ENCODE data around the gene APOBEC3A. TPM values are rescaled to one million over a fixed set of nuclear protein-coding genes. Genes with fewer than 3 reads are reported as not detected.
"Not testable (repeated sequence)": the region's sequence is repeated elsewhere in the genome, so short reads cannot be mapped to it uniquely, and the experiment has no call there.

The APOBEC3A gene
- total and polyA plus RNA-seq, 3 experiments from 2014 or later: not detected

DNA sequence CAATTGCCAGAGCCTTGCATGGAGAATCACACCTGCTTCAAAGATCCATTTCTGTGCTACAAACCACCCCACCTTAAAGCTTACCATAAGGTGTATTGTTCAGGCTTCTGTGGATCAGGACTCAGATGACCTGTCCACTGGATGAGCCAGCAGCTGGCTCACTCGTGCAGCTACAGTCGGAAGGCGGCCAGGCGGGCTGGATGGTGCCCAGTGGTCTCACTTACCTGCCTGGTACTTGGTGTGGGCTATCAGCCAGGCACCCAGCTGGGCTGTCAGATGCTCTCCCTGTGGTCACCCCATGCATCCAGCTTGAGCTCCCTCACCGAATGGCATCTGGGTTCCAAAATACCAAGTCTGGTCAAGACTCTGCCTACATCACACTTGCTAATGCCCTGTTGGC, 13.8 kb downstream of the APOBEC3A start:
- Histone ChIP-seq H3K27me3 (ENCODE audit: insufficient read depth, low read length, poor library complexity, severe bottlenecking) (no peaks in the 10 kb centered on the region), H3K4me3 (ENCODE audit: low read length) (no peak overlapping the region), H3K36me3 (ENCODE audit: insufficient read depth, low read length) (no peaks in the 10 kb centered on the region), H3K4me1 (ENCODE audit: insufficient read depth, low read length) (no peaks in the 10 kb centered on the region), H3K27ac (ENCODE audit: low read depth, low read length) (no peak overlapping the region), H3K9me3 (ENCODE audit: low read length) (no peaks in the 10 kb centered on the region)
- POLR2A ChIA-PET: no interaction called here
- peaks cover 2 to 5% (median 4%) of the 10 kb centered on the region in 3 donors for H3K4me1 Mint-ChIP-seq
- peaks cover 17 to 27% of the 10 kb centered on the region in 2 donors for H3K27me3 Mint-ChIP-seq
- no peaks in the 10 kb centered on the region for H3K36me3 Mint-ChIP-seq
- no peak overlapping the region for H3K27ac Mint-ChIP-seq
- DNase-seq: peak in 1 of 5 donors; percentile 30
- H3K4me3 Mint-ChIP-seq: no peak overlapping the region
- H3K9me3 Mint-ChIP-seq: no peaks in the 10 kb centered on the region
- CTCF ChIA-PET: interaction anchor here (1.1 to 3.8 kb wide), 4 partner anchors 32 to 203 kb away, joined by 3 to 21 read pairs (median 5); no protein-coding TSS in a partner anchor

DNA sequence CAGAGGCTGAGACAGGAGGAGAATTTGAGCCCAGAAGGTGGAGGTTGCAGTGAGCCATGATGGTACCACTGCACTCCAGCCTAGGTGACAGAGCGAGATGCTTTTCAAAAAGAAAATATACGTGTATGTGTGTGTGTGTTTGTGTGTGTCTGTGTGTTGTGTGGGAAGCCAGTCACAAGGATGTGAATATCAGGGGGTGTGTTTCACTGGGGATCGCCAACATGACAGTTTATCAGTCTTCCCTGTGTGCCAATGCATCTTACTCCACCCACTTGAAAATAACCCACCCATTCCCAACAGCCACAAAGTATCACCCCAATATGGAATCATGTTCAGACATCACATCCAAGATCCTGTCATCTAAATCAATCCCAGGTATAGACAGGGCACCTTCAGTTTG, 14.4 kb downstream of the APOBEC3A start:
- no peak for DNase-seq
- no peak overlapping the region for H3K27ac ChIP-seq (ENCODE audit: low read depth, low read length)
- H3K27me3 ChIP-seq (ENCODE audit: insufficient read depth, low read length, poor library complexity, severe bottlenecking): no peaks in the 10 kb centered on the region
- no peaks in the 10 kb centered on the region for H3K36me3 ChIP-seq (ENCODE audit: insufficient read depth, low read length)
- no peak overlapping the region for H3K4me3 ChIP-seq (ENCODE audit: low read length)
- peaks cover 16 to 22% of the 10 kb centered on the region in 2 donors for H3K27me3 Mint-ChIP-seq
- POLR2A ChIA-PET: no interaction called here
- H3K4me3 Mint-ChIP-seq: no peak overlapping the region
- peaks cover 2 to 5% (median 4%) of the 10 kb centered on the region in 3 donors for H3K4me1 Mint-ChIP-seq
- H3K4me1 ChIP-seq (ENCODE audit: insufficient read depth, low read length): no peaks in the 10 kb centered on the region
- no peaks in the 10 kb centered on the region for H3K36me3 Mint-ChIP-seq
- CTCF ChIA-PET: interaction anchor here (1.1 to 3.8 kb wide), 4 partner anchors 28 to 103 kb away, joined by 3 to 21 read pairs (median 6); no protein-coding TSS in a partner anchor
- no peaks in the 10 kb centered on the region for H3K9me3 Mint-ChIP-seq
- no peaks in the 10 kb centered on the region for H3K9me3 ChIP-seq (ENCODE audit: low read length)
- peak overlapping the region in 1 of 8 donors; percentile 47 for H3K27ac Mint-ChIP-seq

DNA sequence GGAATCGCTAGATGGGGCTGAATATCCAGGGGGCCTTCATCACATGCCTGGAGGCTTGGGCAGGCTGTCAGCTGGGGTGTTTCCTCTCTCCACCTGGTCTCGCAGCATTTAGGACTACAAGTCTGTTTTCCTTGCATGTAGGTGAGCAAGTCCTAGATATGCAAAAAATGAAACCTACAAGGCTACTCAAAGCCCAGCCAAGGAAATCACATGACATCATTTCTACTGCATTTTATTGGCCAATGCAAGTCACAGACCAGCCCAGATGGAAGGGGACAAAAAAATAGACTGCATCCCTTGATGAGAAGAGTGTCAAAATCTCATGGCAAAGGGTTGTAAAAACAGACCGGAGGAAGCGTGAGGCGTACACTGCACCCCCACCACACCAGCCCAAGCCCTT, 15.1 kb downstream of the APOBEC3A start:
- POLR2A ChIA-PET: no interaction called here
- Histone ChIP-seq H3K4me1 (ENCODE audit: insufficient read depth, low read length) (no peaks in the 10 kb centered on the region), H3K27me3 (ENCODE audit: insufficient read depth, low read length, poor library complexity, severe bottlenecking) (no peaks in the 10 kb centered on the region), H3K27ac (ENCODE audit: low read depth, low read length) (no peak overlapping the region), H3K9me3 (ENCODE audit: low read length) (no peaks in the 10 kb centered on the region), H3K4me3 (ENCODE audit: low read length) (no peak overlapping the region), H3K36me3 (ENCODE audit: insufficient read depth, low read length) (no peaks in the 10 kb centered on the region)
- Mint-ChIP-seq H3K36me3 (no peaks in the 10 kb centered on the region), H3K27ac (peak overlapping the region in 1 of 8 donors; percentile 64), H3K9me3 (no peaks in the 10 kb centered on the region), H3K27me3 (peaks cover 16 to 17% of the 10 kb centered on the region in 2 donors), H3K4me3 (no peak overlapping the region), H3K4me1 (peaks cover 2 to 5% (median 4%) of the 10 kb centered on the region in 3 donors)
- no peak for DNase-seq
- CTCF ChIA-PET: interaction anchor here (2.0 to 4.2 kb wide), 3 partner anchors 27 to 31 kb away, joined by 5 to 44 read pairs (median 21); no protein-coding TSS in a partner anchor

DNA sequence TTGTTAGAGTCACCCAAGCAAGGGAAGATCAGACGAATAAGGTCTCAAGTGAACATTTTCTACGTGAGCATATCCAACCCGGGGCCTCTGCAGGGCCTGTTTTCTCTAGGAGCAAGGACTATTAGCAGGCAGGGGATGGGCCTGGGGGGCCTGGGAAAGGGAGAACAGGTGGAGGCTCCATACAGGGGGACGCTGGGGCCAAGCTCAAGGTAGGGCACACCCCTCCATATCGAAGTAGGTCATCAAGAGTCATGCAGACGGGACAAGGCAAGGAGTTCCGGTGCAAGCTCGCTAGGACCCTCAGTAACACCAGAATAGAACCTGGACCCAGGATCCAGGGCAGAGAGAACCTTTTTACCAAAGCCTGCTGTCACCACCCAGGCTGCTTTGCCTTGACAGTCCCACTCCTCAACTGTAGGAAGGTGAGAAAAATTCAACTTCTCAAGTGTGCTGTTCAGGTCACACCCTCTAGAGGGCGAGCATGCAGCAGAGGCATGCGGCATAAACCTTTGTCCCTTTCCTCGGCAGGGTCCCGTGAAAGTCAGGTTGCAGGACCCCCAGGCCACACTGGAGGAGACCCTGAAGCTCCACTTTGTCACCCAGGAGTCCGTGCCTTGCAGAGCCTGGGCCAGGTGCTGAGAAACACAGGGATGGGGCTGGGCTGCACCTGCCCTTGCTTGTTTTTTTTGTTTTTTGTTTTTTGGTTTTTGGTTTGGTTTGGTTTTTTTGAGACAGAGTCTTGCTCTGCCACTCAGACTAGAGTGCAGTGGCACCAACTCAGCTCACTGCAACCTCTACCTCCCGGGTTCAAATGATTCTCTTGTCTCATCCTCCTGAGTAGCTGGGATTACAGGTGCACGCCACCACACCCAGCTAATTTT, 16.1 kb downstream of the APOBEC3A start:
- no peaks in the 10 kb centered on the region for H3K36me3 Mint-ChIP-seq
- H3K4me1 Mint-ChIP-seq: peaks cover 2 to 5% (median 4%) of the 10 kb centered on the region in 3 donors
- Histone ChIP-seq H3K27me3 (ENCODE audit: insufficient read depth, low read length, poor library complexity, severe bottlenecking) (no peaks in the 10 kb centered on the region), H3K27ac (ENCODE audit: low read depth, low read length) (no peak overlapping the region), H3K36me3 (ENCODE audit: insufficient read depth, low read length) (no peaks in the 10 kb centered on the region), H3K9me3 (ENCODE audit: low read length) (no peaks in the 10 kb centered on the region), H3K4me1 (ENCODE audit: insufficient read depth, low read length) (no peaks in the 10 kb centered on the region), H3K4me3 (ENCODE audit: low read length) (no peak overlapping the region)
- peaks cover 12 to 14% of the 10 kb centered on the region in 2 donors for H3K27me3 Mint-ChIP-seq
- ChIA-PET CTCF (interaction anchor here (0.7 to 4.2 kb wide), 10 partner anchors 11 to 343 kb away, joined by 3 to 44 read pairs (median 4); no protein-coding TSS in a partner anchor), POLR2A (no interaction called here)
- peak; percentile 12 to 68 (median 24) for DNase-seq
- no peak overlapping the region for H3K27ac Mint-ChIP-seq
- no peak overlapping the region for H3K4me3 Mint-ChIP-seq
- H3K9me3 Mint-ChIP-seq: no peaks in the 10 kb centered on the region

DNA sequence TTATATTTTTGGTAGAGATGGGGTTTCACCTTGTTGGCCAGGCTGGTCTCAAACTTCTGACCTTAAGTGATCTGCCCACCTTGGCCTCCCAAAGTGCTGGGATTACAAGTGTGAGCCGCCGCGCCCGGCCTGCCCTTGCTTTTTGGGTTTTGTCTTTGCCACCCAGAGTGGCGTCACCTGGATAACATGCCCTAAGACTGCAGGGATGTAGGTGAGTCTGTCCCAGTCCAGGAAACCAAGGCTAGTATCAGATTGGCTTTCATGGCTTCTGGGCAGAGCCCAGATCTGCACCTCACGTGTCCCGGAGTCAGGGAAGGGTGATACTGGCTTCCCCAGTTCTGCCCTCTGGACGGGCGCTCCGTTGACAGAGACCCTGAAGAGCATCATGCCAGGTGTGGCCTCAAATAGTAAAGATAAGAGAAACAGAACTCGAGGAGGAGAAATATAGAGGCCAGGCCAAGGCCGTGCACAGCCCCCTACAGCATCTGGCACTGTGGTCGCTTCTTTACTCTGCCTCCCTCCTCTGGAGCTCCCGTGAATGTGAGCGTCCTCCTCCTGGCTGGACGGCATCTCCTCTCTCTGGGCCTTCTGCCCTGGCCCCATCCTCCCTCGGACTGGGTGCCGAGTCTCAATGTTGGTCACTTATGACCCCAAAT, 16.9 kb downstream of the APOBEC3A start:
- Mint-ChIP-seq H3K4me1 (peaks cover 2 to 5% (median 4%) of the 10 kb centered on the region in 3 donors), H3K9me3 (no peaks in the 10 kb centered on the region), H3K27ac (peak overlapping the region in 1 of 8 donors; percentile 54), H3K4me3 (no peak overlapping the region), H3K27me3 (peaks cover 9 to 12% of the 10 kb centered on the region in 2 donors), H3K36me3 (no peaks in the 10 kb centered on the region)
- H3K27ac ChIP-seq (ENCODE audit: low read depth, low read length): no peak overlapping the region
- ChIA-PET CTCF (interaction anchor here (0.9 to 4.2 kb wide), 7 partner anchors 10 to 343 kb away, joined by 3 to 44 read pairs (median 4); no protein-coding TSS in a partner anchor), POLR2A (interaction anchor here (0.6 kb wide), 1 partner anchor 10 kb away, joined by 5 read pairs; no protein-coding TSS in a partner anchor)
- H3K4me1 ChIP-seq (ENCODE audit: insufficient read depth, low read length): no peaks in the 10 kb centered on the region
- H3K4me3 ChIP-seq (ENCODE audit: low read length): no peak overlapping the region
- no peaks in the 10 kb centered on the region for H3K27me3 ChIP-seq (ENCODE audit: insufficient read depth, low read length, poor library complexity, severe bottlenecking)
- H3K36me3 ChIP-seq (ENCODE audit: insufficient read depth, low read length): no peaks in the 10 kb centered on the region
- DNase-seq: peak in 1 of 5 donors; percentile 23
- H3K9me3 ChIP-seq (ENCODE audit: low read length): no peaks in the 10 kb centered on the region

DNA sequence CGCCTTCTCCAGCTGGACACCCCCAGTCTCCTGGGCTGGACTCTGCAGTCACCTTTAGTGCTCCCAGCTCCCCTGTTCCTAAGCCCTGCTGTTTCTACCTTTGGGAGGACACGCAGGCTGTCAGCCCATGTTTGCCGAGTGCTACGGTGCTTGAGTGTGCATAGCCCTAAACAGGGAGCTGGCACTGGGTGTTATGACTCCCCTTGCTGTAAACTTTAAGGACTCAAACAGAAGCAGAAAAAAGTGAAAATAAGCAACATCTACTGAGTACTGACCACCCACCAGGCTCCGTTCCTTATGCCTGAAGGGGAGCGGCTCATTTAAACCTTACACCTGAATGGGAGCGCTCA, 17.4 kb downstream of the APOBEC3A start:
- H3K27me3 ChIP-seq (ENCODE audit: insufficient read depth, low read length, poor library complexity, severe bottlenecking): no peaks in the 10 kb centered on the region
- H3K9me3 ChIP-seq (ENCODE audit: low read length): no peaks in the 10 kb centered on the region
- DNase-seq: no peak
- peaks cover 5 to 12% of the 10 kb centered on the region in 2 donors for H3K27me3 Mint-ChIP-seq
- H3K4me1 ChIP-seq (ENCODE audit: insufficient read depth, low read length): no peaks in the 10 kb centered on the region
- H3K4me1 Mint-ChIP-seq: peaks cover 2 to 5% (median 4%) of the 10 kb centered on the region in 3 donors
- no peak overlapping the region for H3K27ac ChIP-seq (ENCODE audit: low read depth, low read length)
- no peak overlapping the region for H3K4me3 ChIP-seq (ENCODE audit: low read length)
- H3K27ac Mint-ChIP-seq: no peak overlapping the region
- H3K9me3 Mint-ChIP-seq: no peaks in the 10 kb centered on the region
- no peak overlapping the region for H3K4me3 Mint-ChIP-seq
- POLR2A ChIA-PET: interaction anchor here (0.6 kb wide), 1 partner anchor 10 kb away, joined by 5 read pairs; no protein-coding TSS in a partner anchor
- CTCF ChIA-PET: interaction anchor here (1.0 to 4.2 kb wide), 4 partner anchors 9 to 144 kb away, joined by 3 to 44 read pairs (median 19); no protein-coding TSS in a partner anchor
- no peaks in the 10 kb centered on the region for H3K36me3 Mint-ChIP-seq
- H3K36me3 ChIP-seq (ENCODE audit: insufficient read depth, low read length): no peaks in the 10 kb centered on the region

DNA sequence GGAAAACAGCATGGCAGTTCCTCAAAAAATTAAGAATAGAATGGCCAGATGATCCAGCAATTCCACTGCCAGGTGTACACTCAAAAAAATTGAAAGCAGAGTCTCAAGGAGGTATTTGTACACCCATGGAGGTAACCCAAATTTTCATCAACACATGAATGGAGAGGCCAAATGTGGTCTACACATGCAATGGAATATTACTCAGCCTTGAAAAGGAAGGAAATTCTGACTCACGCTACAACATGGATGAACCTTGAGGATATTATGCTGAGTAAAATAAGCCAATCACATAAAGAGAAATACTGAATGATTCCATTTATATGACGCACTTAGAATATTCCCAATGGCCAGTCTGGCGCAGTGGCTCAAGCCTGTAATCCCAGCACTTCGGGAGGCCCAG, 19.9 kb downstream of the APOBEC3A start:
- H3K9me3 ChIP-seq (ENCODE audit: low read length); POLR2A ChIA-PET; H3K27ac ChIP-seq (ENCODE audit: low read depth, low read length); H3K27me3 Mint-ChIP-seq; H3K27me3 ChIP-seq (ENCODE audit: insufficient read depth, low read length, poor library complexity, severe bottlenecking); H3K9me3 Mint-ChIP-seq; H3K36me3 Mint-ChIP-seq; DNase-seq; H3K4me3 ChIP-seq (ENCODE audit: low read length); H3K4me1 ChIP-seq (ENCODE audit: insufficient read depth, low read length); H3K4me3 Mint-ChIP-seq; H3K36me3 ChIP-seq (ENCODE audit: insufficient read depth, low read length); CTCF ChIA-PET; H3K27ac Mint-ChIP-seq: not testable (repeated sequence)
- peaks cover 12 to 16% (median 14%) of the 10 kb centered on the region in 3 donors for H3K4me1 Mint-ChIP-seq

All from CD8-positive, alpha-beta memory T cell (primary cell).